Stimulated activated CD8-positive, alpha-beta memory T cell treated with anti-CD3 and anti-CD28 coated beads, Interleukin-7, amount 100 ng/mL, for 24 hours (primary cell): ENCODE measurements around the gene SVIL.
"Not testable (repeated sequence)": the region's sequence is repeated elsewhere in the genome, so short reads cannot be mapped to it uniquely, and the experiment has no call there.

Source experiments
- DNase-seq: peaks from one replicate; pipeline ENCODE4 v3.0.0-alpha.2; 2020; ENCODE audit warnings: low read depth

The SVIL gene

GRCh38 chr10:29574212-29575097 is 60.3 kb downstream of the SVIL start:
- not testable (repeated sequence) for DNase-seq

GRCh38 chr10:29570248-29570647 is 64.5 kb downstream of the SVIL start:
- not testable (repeated sequence) for DNase-seq

GRCh38 chr10:29569795-29570194 is 65.0 kb downstream of the SVIL start:
- no peak for DNase-seq

GRCh38 chr10:29567003-29567402 is 67.8 kb downstream of the SVIL start:
- no peak for DNase-seq

- DNase-seq, result not testable (repeated sequence)
These were observed 68.6 kb downstream of the SVIL start for GRCh38 chr10:29566209-29566608.

- DNase-seq, result no peak
These were observed 71.2 kb downstream of the SVIL start for GRCh38 chr10:29563420-29564035.

GRCh38 chr10:29563006-29563405 is 71.8 kb downstream of the SVIL start:
- not testable (repeated sequence) for DNase-seq

- no peak for DNase-seq
These were observed 74.8 kb downstream of the SVIL start for GRCh38 chr10:29559996-29560395.

GRCh38 chr10:29557665-29558064 is 77.1 kb downstream of the SVIL start:
- no peak for DNase-seq

GRCh38 chr10:29555746-29556481 is 78.9 kb downstream of the SVIL start:
- DNase-seq, result no peak

- DNase-seq, result no peak
These were observed 79.6 kb downstream of the SVIL start for GRCh38 chr10:29555091-29555745.

GRCh38 chr10:29554660-29555059 is 80.1 kb downstream of the SVIL start:
- no peak for DNase-seq

- DNase-seq, result no peak
These were observed 81.1 kb downstream of the SVIL start for GRCh38 chr10:29553544-29554250.

GRCh38 chr10:29553116-29553515 is 81.7 kb downstream of the SVIL start:
- not testable (repeated sequence) for DNase-seq

GRCh38 chr10:29549493-29549892 is 85.3 kb downstream of the SVIL start:
- not testable (repeated sequence) for DNase-seq

GRCh38 chr10:29546773-29547313 is 87.9 kb downstream of the SVIL start:
- no peak for DNase-seq

- DNase-seq, result no peak
These were observed 89.6 kb downstream of the SVIL start for GRCh38 chr10:29545122-29545521.

- no peak for DNase-seq
These were observed 91.1 kb downstream of the SVIL start for GRCh38 chr10:29543715-29544114.

GRCh38 chr10:29542723-29543122 is 92.0 kb downstream of the SVIL start:
- no peak for DNase-seq

GRCh38 chr10:29541422-29542210 is 93.2 kb downstream of the SVIL start:
- no peak for DNase-seq
